ENCODE data around the gene TDP2.

DNA sequence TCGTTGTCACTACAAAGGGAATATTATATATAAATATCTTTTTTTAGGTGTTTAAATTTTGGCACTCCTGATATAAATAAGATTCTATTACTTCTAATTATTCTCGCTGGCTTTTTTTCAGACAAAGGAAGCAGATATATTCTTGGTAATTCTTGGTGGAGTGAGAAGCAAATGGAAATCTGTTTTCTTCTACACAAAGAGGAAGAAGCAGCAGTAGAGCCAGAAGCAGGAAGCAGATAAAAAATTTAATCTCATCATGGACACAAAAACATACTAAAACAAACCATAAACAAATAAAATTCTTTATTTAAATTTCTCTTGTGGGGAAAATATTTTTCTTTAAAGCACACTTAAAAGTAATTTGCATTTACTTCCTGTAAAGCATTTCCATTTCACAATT lies 17.0 kb downstream of the TDP2 start:
- TF ChIP-seq, protein P1, sequence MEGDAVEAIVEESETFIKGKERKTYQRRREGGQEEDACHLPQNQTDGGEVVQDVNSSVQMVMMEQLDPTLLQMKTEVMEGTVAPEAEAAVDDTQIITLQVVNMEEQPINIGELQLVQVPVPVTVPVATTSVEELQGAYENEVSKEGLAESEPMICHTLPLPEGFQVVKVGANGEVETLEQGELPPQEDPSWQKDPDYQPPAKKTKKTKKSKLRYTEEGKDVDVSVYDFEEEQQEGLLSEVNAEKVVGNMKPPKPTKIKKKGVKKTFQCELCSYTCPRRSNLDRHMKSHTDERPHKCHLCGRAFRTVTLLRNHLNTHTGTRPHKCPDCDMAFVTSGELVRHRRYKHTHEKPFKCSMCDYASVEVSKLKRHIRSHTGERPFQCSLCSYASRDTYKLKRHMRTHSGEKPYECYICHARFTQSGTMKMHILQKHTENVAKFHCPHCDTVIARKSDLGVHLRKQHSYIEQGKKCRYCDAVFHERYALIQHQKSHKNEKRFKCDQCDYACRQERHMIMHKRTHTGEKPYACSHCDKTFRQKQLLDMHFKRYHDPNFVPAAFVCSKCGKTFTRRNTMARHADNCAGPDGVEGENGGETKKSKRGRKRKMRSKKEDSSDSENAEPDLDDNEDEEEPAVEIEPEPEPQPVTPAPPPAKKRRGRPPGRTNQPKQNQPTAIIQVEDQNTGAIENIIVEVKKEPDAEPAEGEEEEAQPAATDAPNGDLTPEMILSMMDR (IDR thresholded peaks at IDR 0.05) = no peak
- TF ChIP-seq TCF7L2 (IDR thresholded peaks at IDR 0.05; ENCODE audit: low read depth, low read length) = no peak
- TF ChIP-seq POLR2AphosphoS5 (IDR thresholded peaks at IDR 0.05; ENCODE audit: low read depth, low read length) = no peak
